Gastrocnemius medialis (tissue), 4 donors: ENCODE data around the gene GABARAP. TPM values are rescaled to one million over a fixed set of nuclear protein-coding genes. Genes with fewer than 3 reads are reported as not detected.
A peak's percentile ranks its signal among the peaks of the same experiment; 100 is the strongest.

Experiments
- ATAC-seq, 2 donors: fragments of 150-250 bp; one replicate each; pipeline ENCODE4 v1.9.1; 2016
- DNase-seq, 2 donors: peaks; one replicate each; pipeline ENCODE4 v3.0.0-alpha.2; 2019
- H3K27ac ChIP-seq, 4 donors: fragments of 200-600 bp; sonication (generic); 1 replicate in 1 of 4; 2 replicates in 3 of 4; pipeline ENCODE4 v1.5.1; 2016 to 2018; ENCODE audit warnings: mild to moderate bottlenecking in 2 of 4, moderate library complexity in 1 of 4
- H3K27me3 ChIP-seq, 3 donors: fragments of 200-600 bp; sonication (generic) in 2 of 3; 1 replicate in 1 of 3; 2 replicates in 2 of 3; pipeline versions ENCODE4 v1.5.1 to v1.6.0; 2016 to 2019; ENCODE audit warnings: mild to moderate bottlenecking in 1 of 3, moderate library complexity in 1 of 3
- H3K36me3 ChIP-seq, 2 donors: fragments of 200-600 bp; sonication (generic) in 1 of 2; one replicate each; pipeline ENCODE4 v1.5.1; 2017 to 2018
- H3K4me1 ChIP-seq, 2 donors: fragments of 200-600 bp; sonication (generic) in 1 of 2; one replicate each; pipeline ENCODE4 v1.5.1; 2016 to 2017; ENCODE audit warnings: mild to moderate bottlenecking in 2 of 2
- H3K4me3 ChIP-seq, 4 donors: fragments of 200-600 bp; sonication (generic) in 3 of 4; 1 replicate in 1 of 4; 2 replicates in 3 of 4; pipeline ENCODE4 v1.5.1; 2016 to 2019; ENCODE audit warnings: mild to moderate bottlenecking in 2 of 4
- H3K9me3 ChIP-seq, 3 donors: fragments of 200-600 bp; sonication (generic) in 2 of 3; 1 replicate in 1 of 3; 2 replicates in 2 of 3; pipeline ENCODE4 v1.5.1; 2016 to 2019
- POLR2A ChIP-seq, 2 donors: fragments of 450-650 bp; IDR thresholded peaks; one replicate each; pipeline ENCODE4 v1.6.1; 2017; ENCODE audit warnings: antibody characterized with exemption in 2 of 2, mild to moderate bottlenecking in 2 of 2, moderate library complexity in 2 of 2
- in situ Hi-C, 4 donors: fragments of 200-750 bp; cut with MboI; loops; one replicate each; pipeline versions ENCODE4 v1.15.0 to v1.8.0; 2017; ENCODE audit warnings: low sequenced_read_pairs in 4 of 4
- intact Hi-C: fragments of 100-400 bp; cut with DNase I; formaldehyde crosslinking; loops from one replicate; pipeline ENCODE4 v1.15.1; 2023; ENCODE audit warnings: low total_unique reads
- total RNA-seq, 4 donors: library from RNA; depleted of rRNA; stranded (reverse); fragments of >200 nt; gene quantifications; one replicate each; pipeline versions ENCODE4 v1.1.0 to v1.2.3, GENCODE V29; 2016
- TF ChIP-seq, protein P1 (sequence below), 5 experiments: fragments of 450-650 bp in 3 of 5; fragments of 200-600 bp in 2 of 5; sonication (generic) in 2 of 5; IDR thresholded peaks in 4 of 5; conservative IDR thresholded peaks in 1 of 5; 1 replicate in 4 of 5; 2 replicates in 1 of 5; pipeline ENCODE4 v1.5.1; 2016 to 2019; ENCODE audit warnings: antibody characterized with exemption in 5 of 5, mild to moderate bottlenecking in 3 of 5, moderate library complexity in 3 of 5

GABARAP gene
- total RNA-seq, 4 donors from 2014 or later, result 207 to 626 (median 258) TPM

DNA sequence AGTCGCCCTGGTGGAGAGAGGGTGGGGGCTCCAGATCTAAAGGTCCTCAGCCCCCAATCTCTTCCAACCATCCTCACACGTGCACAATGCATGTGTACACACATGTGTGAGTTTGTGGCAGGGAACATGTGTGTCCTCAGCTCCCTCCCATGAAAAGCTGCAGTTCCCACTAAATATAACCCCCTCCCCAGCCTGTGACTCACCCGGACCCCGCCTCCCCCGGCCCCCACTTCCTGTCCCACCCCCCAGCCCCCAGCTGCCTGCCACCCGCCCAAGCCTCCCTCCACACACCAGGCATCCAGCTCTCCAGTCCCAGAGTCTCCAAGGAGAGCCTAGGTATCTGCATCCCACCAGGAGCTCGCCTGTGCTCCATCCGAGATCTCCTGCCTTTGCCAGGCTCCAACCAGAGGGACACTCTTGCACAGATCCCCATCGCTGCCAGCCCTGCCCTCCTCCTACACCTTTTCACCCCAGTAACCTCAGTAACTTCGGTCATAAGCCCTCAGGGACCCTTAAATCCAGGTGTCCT, 26.5 kb downstream of the GABARAP start:
- ATAC-seq (no peak), DNase-seq (no peak)
- intact Hi-C loops (loop anchor here (10.0 kb wide), 1 partner anchor 619 kb away; the partner anchor contains the start of gene KDM6B), in situ Hi-C loops (no loop called here)
- no peak for TF ChIP-seq POLR2A (IDR thresholded peaks at IDR 0.05)
- TF ChIP-seq, protein P1, sequence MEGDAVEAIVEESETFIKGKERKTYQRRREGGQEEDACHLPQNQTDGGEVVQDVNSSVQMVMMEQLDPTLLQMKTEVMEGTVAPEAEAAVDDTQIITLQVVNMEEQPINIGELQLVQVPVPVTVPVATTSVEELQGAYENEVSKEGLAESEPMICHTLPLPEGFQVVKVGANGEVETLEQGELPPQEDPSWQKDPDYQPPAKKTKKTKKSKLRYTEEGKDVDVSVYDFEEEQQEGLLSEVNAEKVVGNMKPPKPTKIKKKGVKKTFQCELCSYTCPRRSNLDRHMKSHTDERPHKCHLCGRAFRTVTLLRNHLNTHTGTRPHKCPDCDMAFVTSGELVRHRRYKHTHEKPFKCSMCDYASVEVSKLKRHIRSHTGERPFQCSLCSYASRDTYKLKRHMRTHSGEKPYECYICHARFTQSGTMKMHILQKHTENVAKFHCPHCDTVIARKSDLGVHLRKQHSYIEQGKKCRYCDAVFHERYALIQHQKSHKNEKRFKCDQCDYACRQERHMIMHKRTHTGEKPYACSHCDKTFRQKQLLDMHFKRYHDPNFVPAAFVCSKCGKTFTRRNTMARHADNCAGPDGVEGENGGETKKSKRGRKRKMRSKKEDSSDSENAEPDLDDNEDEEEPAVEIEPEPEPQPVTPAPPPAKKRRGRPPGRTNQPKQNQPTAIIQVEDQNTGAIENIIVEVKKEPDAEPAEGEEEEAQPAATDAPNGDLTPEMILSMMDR (IDR thresholded peaks at IDR 0.05 in 4 of 5, conservative IDR thresholded peaks at IDR 0.05 in 1 of 5), result no peak
- H3K4me3 ChIP-seq, result no peak overlapping the region
- H3K36me3 ChIP-seq, result peaks cover 0 to 2% of the 10 kb centered on the region in 2 donors
- no peaks in the 10 kb centered on the region for H3K9me3 ChIP-seq
- H3K27me3 ChIP-seq, result peaks cover 8 to 20% (median 13%) of the 10 kb centered on the region in 3 donors
- peaks cover 45 to 46% of the 10 kb centered on the region in 2 donors for H3K4me1 ChIP-seq
- peak overlapping the region; percentile 4 to 76 (median 64) for H3K27ac ChIP-seq

DNA sequence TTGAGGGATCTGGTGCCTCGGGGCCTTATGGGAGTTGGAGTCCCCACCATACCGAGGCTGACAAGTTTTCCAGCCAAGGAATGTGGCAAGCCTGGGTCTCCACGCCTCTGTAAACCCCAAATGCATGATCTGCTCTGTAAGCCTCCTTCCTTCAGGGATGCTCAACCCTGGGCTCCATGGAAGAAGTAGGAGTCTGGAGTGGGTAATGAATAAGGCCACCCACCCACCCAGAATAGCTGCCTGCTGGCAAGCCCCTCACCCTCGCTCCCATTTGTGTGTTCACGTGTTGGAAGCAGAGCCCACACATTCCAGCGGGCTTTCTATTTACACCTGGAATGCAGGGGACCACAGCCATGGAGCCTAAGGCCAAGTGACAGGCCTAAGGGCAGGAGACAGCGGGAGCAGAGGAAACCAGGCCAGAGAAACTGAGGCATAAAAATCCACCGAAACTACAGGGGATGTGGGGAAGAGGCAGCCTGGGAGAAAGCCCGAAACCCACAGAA, 27.1 kb downstream of the GABARAP start:
- no peaks in the 10 kb centered on the region for H3K36me3 ChIP-seq
- in situ Hi-C loops (no loop called here), intact Hi-C loops (loop anchor here (10.0 kb wide), 1 partner anchor 620 kb away; the partner anchor contains the start of gene KDM6B)
- peak overlapping the region in 3 of 4 donors; percentile 61 to 80 (median 66) for H3K4me3 ChIP-seq
- TF ChIP-seq, protein P1 (IDR thresholded peaks at IDR 0.05 in 4 of 5, conservative IDR thresholded peaks at IDR 0.05 in 1 of 5), result no peak
- TF ChIP-seq POLR2A (IDR thresholded peaks at IDR 0.05), result no peak
- peaks cover 8 to 20% (median 13%) of the 10 kb centered on the region in 3 donors for H3K27me3 ChIP-seq
- H3K9me3 ChIP-seq, result no peaks in the 10 kb centered on the region
- H3K27ac ChIP-seq, result peak overlapping the region; percentile 4 to 76 (median 64)
- DNase-seq (no peak), ATAC-seq (no peak)
- H3K4me1 ChIP-seq, result peaks cover 39 to 43% of the 10 kb centered on the region in 2 donors

DNA sequence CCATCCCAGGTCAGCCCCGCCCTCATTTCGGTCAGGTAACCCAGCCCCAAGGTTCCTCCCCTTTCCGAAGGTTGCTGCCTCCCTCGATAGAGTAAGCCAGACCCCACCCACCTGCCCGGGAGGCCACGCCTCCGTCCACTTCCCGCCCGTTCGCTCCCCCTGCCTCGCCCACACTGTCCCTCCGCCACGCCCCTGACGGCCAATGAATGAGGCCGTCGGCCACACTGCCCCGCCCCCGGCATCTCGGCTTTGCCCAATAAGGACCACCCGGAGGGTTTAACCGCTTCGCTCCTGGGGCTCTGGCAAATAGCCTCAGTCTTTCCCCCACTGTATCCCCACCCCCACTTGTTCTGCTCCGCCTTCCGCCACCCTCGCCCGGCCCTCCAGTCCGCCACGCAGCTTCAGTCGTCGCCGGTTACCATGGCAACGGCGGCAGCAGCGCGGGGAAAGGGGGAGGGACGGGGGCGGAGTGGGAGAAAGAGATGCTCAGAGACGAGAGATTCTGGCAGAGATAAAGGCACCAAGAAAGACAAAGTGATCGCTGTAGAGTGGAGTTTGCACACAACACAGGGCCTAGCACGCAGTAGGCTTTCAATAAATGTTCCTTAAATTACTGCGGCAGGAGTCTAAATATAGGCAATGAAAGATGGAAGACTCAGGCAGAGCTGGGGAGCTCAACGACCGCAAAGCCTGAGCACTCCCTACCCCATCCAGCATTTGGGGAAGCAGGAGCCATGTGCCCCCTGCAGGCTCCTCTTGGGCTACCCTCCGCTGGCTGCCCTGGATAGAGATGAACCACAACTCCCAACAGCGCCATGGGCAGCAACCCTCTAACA, 27.7 kb downstream of the GABARAP start:
- ATAC-seq, result peak; percentile 83 to 88
- Histone ChIP-seq H3K4me3 (peak overlapping the region; percentile 61 to 80 (median 68)), H3K36me3 (no peaks in the 10 kb centered on the region), H3K27ac (peak overlapping the region; percentile 62 to 76 (median 64)), H3K27me3 (peaks cover 8 to 20% (median 13%) of the 10 kb centered on the region in 3 donors), H3K9me3 (no peaks in the 10 kb centered on the region), H3K4me1 (peaks cover 39 to 43% of the 10 kb centered on the region in 2 donors)
- peak; percentile 91 to 92 for DNase-seq
- no peak for TF ChIP-seq POLR2A (IDR thresholded peaks at IDR 0.05)
- TF ChIP-seq, protein P1 (IDR thresholded peaks at IDR 0.05 in 4 of 5, conservative IDR thresholded peaks at IDR 0.05 in 1 of 5), result peak in 4 of 5 experiments; percentile 40 to 59 (median 44)
- intact Hi-C loops (loop anchor here (10.0 kb wide), 1 partner anchor 620 kb away; the partner anchor contains the start of gene KDM6B), in situ Hi-C loops (no loop called here)

DNA sequence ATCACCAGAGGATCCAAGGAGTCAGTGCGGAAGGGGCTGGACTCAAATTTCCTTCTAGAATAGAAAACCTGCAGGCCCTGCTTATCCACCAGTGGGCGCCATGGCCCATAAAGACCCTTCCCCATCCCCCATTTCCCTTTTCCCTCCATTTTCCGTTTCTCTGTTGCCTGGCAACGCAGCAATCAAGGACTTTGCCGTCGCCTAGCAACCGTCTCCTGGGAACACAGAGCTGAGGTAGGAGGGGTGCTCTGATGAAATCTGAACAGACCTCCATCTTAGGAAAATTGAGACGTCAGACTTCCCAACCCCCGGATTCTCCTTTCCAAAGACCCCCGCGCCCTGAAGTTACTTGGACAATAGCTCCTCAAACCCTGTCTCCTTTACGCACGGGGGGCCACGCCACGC, 28.4 kb downstream of the GABARAP start:
- Histone ChIP-seq H3K4me3 (peak overlapping the region; percentile 61 to 80 (median 68)), H3K27ac (peak overlapping the region in 3 of 4 donors; percentile 24 to 76 (median 63)), H3K9me3 (no peaks in the 10 kb centered on the region), H3K27me3 (peaks cover 8 to 20% (median 13%) of the 10 kb centered on the region in 3 donors), H3K36me3 (no peaks in the 10 kb centered on the region), H3K4me1 (peaks cover 34 to 37% of the 10 kb centered on the region in 2 donors)
- DNase-seq (peak in 1 of 2 donors; percentile 32), ATAC-seq (no peak)
- intact Hi-C loops (loop anchor here (10.0 kb wide), 1 partner anchor 621 kb away; the partner anchor contains the start of gene KDM6B), in situ Hi-C loops (no loop called here)
- TF ChIP-seq POLR2A (IDR thresholded peaks at IDR 0.05), result no peak
- TF ChIP-seq, protein P1 (IDR thresholded peaks at IDR 0.05 in 4 of 5, conservative IDR thresholded peaks at IDR 0.05 in 1 of 5), result peak in 2 of 5 experiments; percentile 23
